GM18526 (cell line): ENCODE data around the gene OTX1.

Experiments used
- POLR2A ChIP-seq: IDR thresholded peaks from 3 replicates; pipeline ENCODE4 v1.6.1; 2011; ENCODE audit not compliant: insufficient read length; ENCODE audit errors: extremely low read depth

Gene OTX1

DNA sequence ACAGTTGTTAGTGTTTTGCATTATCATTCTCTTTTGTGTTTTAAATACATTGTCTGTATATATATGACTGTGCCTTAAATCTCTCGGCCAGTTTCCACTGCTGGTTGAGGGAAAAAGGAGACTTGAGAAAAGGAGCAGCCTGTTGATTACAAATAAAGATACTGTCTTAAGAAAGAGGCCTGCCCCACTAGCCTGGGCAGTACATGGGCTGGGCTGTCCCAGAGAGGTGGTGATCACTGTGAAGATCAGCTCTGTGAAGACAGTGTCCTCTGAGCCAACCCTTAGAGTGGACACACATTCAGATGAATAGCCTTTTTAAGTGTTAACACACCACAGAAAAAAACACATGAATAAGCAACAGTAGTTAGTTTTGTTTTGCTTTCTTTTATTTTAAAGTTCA lies 10.0 kb upstream of the OTX1 start:
- TF ChIP-seq POLR2A, result no peak

- no peak for TF ChIP-seq POLR2A
Measured at GRCh38 chr2:63041592-63041991, 9.0 kb upstream of the OTX1 start.

GRCh38 chr2:63044362-63045327 lies 6.0 kb upstream of the OTX1 start:
- TF ChIP-seq POLR2A, result no peak

DNA sequence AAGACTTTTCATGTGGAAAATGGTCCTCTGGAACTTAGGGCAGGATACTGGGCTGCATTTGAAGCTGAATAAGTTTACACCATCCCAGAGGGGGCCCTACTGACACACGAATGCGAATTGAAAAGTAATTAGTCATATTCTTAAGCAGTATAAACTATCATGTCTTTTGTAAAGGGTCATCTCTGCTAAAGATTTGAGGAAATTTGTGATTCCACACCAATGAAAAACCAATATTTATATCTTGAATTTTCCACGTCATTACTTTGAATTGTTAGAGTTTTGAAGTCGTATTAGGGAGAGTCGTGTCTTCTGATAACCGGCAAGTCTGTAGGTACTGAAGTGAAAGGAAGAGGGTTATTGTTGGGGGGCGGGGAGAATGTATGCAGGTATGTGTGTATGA lies 4.1 kb upstream of the OTX1 start:
- no peak for TF ChIP-seq POLR2A

DNA sequence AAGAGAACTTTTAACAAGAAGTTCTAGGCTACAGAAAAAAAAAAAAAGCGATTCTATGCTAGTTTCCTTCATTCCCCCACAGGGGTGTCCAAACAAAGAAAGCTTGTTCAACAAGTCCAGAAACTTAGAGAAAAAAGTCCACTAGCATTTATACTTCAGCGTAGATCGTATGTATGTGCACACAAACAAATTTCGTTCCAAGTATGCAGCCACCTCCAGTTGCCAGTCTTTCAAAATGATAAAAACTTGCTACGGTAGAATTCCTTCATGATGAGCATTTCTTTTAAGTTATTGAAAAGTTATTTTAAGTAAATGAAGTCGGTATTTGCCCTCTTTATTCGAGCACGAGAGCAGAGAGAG lies 3.7 kb upstream of the OTX1 start:
- no peak for TF ChIP-seq POLR2A

- no peak for TF ChIP-seq POLR2A
Measured at GRCh38 chr2:63047321-63048279, 3.0 kb upstream of the OTX1 start.

GRCh38 chr2:63048367-63049171 lies 2.1 kb upstream of the OTX1 start:
- no peak for TF ChIP-seq POLR2A

- TF ChIP-seq POLR2A, result no peak
Measured at GRCh38 chr2:63049211-63049969, 1.2 kb upstream of the OTX1 start.

- TF ChIP-seq POLR2A, result no peak
Measured at GRCh38 chr2:63049970-63050333, 678 bp upstream of the OTX1 start.

- TF ChIP-seq POLR2A, result no peak
Measured at GRCh38 chr2:63051042-63051794, 588 bp downstream of the OTX1 start.

GRCh38 chr2:63051795-63052333 lies 1.2 kb downstream of the OTX1 start:
- TF ChIP-seq POLR2A, result no peak

- TF ChIP-seq POLR2A, result no peak
Measured at GRCh38 chr2:63052411-63053080, 1.9 kb downstream of the OTX1 start.
